Measurements from ENCODE around the gene SERINC5.

The SERINC5 gene

DNA sequence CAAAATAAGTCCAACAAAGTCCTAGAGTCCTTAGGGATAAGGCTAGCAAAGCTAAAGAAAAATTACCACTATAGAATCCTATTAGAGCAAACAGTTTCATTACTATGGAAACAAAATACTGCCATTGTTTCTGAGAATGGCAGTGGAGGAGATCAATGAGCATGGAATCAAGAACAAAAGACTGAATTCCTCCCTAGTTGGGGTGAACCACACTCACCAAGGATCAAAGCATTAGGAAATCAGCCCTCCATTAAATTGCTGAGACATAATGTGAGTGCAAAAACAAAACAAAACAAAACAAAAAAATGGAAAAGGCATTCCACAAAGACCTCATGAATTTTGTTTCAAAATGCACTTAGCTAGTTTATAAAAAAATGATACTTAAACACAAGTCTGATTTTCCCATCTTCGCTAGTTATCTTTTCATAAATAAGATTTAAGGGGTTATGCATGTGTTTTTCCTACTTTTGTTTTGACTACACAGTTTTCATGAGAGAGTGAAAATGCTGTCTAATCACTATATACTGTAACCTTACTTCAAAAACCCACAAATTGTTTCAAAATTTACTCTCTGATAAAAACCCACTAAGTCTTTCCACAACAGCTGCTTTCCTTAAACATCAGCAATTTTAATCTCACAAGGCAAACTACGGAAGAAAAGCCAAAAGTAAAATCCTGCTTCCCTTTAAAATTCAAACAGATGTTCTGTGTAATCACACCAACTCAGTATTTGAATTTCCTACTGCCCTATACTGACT, 9.7 kb downstream of the SERINC5 start:
- no peak for DNase-seq (ENCODE audit: extremely low spot score)
- CTCF ChIA-PET, result interaction anchor here (0.9 kb wide), 1 partner anchor 163 kb away, joined by 3 read pairs; no protein-coding TSS in a partner anchor
- no peak for TF ChIP-seq L3MBTL2 (conservative IDR thresholded peaks at IDR 0.05)
- TF ChIP-seq, protein P1, sequence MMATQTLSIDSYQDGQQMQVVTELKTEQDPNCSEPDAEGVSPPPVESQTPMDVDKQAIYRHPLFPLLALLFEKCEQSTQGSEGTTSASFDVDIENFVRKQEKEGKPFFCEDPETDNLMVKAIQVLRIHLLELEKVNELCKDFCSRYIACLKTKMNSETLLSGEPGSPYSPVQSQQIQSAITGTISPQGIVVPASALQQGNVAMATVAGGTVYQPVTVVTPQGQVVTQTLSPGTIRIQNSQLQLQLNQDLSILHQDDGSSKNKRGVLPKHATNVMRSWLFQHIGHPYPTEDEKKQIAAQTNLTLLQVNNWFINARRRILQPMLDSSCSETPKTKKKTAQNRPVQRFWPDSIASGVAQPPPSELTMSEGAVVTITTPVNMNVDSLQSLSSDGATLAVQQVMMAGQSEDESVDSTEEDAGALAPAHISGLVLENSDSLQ (IDR thresholded peaks at IDR 0.05), result no peak
- no peak for TF ChIP-seq ELF4 (IDR thresholded peaks at IDR 0.05)
- no peak for TF ChIP-seq FOXM1 (IDR thresholded peaks at IDR 0.05; ENCODE audit: borderline replicate concordance)
- no peak for TF ChIP-seq SP1 (IDR thresholded peaks at IDR 0.05)
- POLR2A ChIA-PET, result interaction anchor here (0.7 to 3.0 kb wide), 3 partner anchors 9 to 20 kb away, joined by 4 to 28 read pairs (median 8); partner anchors contain the start of gene SERINC5

DNA sequence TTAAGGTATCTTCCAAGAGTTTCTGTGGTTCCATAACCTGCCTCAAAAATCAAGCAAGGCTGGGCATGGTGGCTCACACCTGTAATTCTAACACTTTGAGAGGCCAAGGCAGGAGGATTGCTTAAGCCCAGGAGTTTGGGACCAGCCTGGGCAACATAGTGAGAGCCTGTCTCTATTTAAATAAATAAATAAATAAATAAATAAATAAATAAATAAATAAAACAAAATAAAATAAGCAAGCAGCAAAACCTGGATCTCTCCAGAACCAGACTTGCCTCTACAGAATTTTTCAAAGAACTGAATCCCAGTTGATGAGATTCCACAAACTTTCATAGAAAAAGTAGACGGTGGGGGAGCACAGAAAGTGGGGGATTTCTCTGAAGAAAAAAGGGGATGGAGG, 12.3 kb downstream of the SERINC5 start:
- ChIA-PET CTCF (no interaction called here), POLR2A (no interaction called here)
- TF ChIP-seq SP1 (IDR thresholded peaks at IDR 0.05), result no peak
- no peak for TF ChIP-seq NFRKB (IDR thresholded peaks at IDR 0.05)
- TF ChIP-seq TARDBP (IDR thresholded peaks at IDR 0.05), result no peak
- no peak for TF ChIP-seq CTBP1 (IDR thresholded peaks at IDR 0.05; ENCODE audit: borderline replicate concordance)
- TF ChIP-seq, protein P1 (IDR thresholded peaks at IDR 0.05), result no peak
- TF ChIP-seq FOXA1 (IDR thresholded peaks at IDR 0.05), result no peak
- TF ChIP-seq LEF1 (IDR thresholded peaks at IDR 0.05; ENCODE audit: borderline replicate concordance), result no peak
- no peak for TF ChIP-seq BHLHE40 (IDR thresholded peaks at IDR 0.05; ENCODE audit: borderline replicate concordance)
- no peak for TF ChIP-seq L3MBTL2 (conservative IDR thresholded peaks at IDR 0.05)
- TF ChIP-seq ARNT (IDR thresholded peaks at IDR 0.05), result no peak
- no peak for TF ChIP-seq SUZ12 (IDR thresholded peaks at IDR 0.05)
- no peak for TF ChIP-seq HDGF (IDR thresholded peaks at IDR 0.05; ENCODE audit: borderline replicate concordance)
- TF ChIP-seq ZNF384 (IDR thresholded peaks at IDR 0.05), result no peak
- TF ChIP-seq FOXM1 (IDR thresholded peaks at IDR 0.05; ENCODE audit: borderline replicate concordance), result no peak
- TF ChIP-seq FOXK2 (IDR thresholded peaks at IDR 0.05), result no peak
- no peak for DNase-seq (ENCODE audit: extremely low spot score)

GRCh38 chr5:80242849-80243248, 13.0 kb downstream of the SERINC5 start:
- no peak for DNase-seq (ENCODE audit: extremely low spot score)
- ChIA-PET CTCF (no interaction called here), POLR2A (no interaction called here)
- TF ChIP-seq FOXM1 (IDR thresholded peaks at IDR 0.05; ENCODE audit: borderline replicate concordance) (no peak), LEF1 (IDR thresholded peaks at IDR 0.05; ENCODE audit: borderline replicate concordance) (no peak), ELF4 (IDR thresholded peaks at IDR 0.05) (no peak), TARDBP (IDR thresholded peaks at IDR 0.05) (no peak), ZNF384 (IDR thresholded peaks at IDR 0.05) (no peak), SP1 (IDR thresholded peaks at IDR 0.05) (no peak), SUZ12 (IDR thresholded peaks at IDR 0.05) (no peak), CTBP1 (IDR thresholded peaks at IDR 0.05; ENCODE audit: borderline replicate concordance) (no peak), NFRKB (IDR thresholded peaks at IDR 0.05) (no peak)

DNA sequence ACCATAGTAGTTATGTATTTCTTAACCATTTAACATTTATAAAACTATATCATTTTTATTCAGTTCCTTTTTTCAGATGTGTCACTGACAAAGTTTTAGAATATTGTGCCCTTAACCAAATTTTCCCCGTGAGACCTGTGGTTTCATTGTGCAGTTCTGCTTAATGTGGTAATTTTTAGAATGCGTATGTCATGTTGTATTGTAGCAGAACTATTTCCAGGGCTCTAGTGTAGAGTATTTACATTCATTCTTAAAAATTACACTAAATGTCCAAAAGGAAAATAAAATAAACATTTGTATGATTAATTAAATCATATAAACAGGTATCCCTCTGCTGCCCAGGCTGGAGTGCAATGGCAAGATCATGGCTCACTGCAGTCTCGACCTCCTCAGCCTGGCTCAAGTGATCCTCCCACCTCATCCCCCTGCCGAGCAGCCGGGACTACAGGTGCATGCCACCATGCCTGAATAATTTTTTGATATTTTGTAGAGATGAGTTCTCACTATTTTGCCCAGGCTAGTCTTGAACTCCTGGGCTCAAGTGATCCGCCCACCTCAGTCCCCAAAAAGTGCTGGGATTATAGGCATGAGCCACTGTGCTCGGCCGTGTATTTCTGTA, 15.4 kb downstream of the SERINC5 start:
- TF ChIP-seq NFRKB (IDR thresholded peaks at IDR 0.05), result no peak
- no peak for TF ChIP-seq SUZ12 (IDR thresholded peaks at IDR 0.05)
- ChIA-PET CTCF (no interaction called here), POLR2A (interaction anchor here (2.1 kb wide), 1 partner anchor 15 kb away, joined by 8 read pairs; the partner anchor contains the start of gene SERINC5)
- no peak for DNase-seq (ENCODE audit: extremely low spot score)

DNA sequence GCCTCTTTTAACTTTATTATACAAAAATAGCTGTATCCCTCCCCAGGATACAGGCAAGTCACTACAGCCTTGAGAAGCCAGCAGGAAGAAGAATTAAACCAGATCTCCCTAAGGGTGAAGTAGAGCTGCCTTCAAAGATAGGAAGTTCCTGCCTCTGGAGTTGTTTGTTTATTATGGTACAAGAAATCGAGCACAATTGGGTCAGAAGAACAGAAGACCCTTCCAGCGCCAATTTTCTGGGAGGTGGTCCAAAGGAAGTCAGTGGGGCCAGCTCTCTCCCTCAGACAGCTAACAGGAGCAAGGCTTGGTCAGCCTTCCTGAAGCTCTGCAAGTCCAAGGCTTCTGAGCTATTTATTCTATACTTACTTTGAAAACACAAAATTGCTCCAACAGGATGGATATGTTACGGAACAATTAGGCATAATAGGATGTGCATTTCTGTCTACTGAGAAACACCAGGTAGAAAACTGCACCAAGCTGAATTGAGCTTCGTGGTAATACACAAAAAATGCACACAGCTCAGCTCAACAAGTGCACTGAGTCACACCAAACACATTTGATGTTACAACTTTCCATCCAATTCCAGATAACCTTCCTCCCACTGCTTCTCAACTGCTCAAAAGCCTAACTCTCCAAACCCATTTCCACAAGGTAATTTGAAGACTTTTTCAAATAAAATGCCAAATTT, 16.0 kb downstream of the SERINC5 start:
- POLR2A ChIA-PET, result interaction anchor here (0.6 to 2.1 kb wide), 2 partner anchors 15 to 50 kb away, joined by 4 to 8 read pairs; partner anchors contain the start of gene SERINC5
- TF ChIP-seq LEF1 (IDR thresholded peaks at IDR 0.05; ENCODE audit: borderline replicate concordance) (no peak), FOXM1 (IDR thresholded peaks at IDR 0.05; ENCODE audit: borderline replicate concordance) (no peak), L3MBTL2 (conservative IDR thresholded peaks at IDR 0.05) (no peak), ARNT (IDR thresholded peaks at IDR 0.05) (no peak), CTBP1 (IDR thresholded peaks at IDR 0.05; ENCODE audit: borderline replicate concordance) (no peak), TARDBP (IDR thresholded peaks at IDR 0.05) (no peak), ELF4 (IDR thresholded peaks at IDR 0.05) (no peak), FOXK2 (IDR thresholded peaks at IDR 0.05) (no peak), FOXA1 (IDR thresholded peaks at IDR 0.05) (no peak)
- no peak for DNase-seq (ENCODE audit: extremely low spot score)
- CTCF ChIA-PET, result no interaction called here

DNA sequence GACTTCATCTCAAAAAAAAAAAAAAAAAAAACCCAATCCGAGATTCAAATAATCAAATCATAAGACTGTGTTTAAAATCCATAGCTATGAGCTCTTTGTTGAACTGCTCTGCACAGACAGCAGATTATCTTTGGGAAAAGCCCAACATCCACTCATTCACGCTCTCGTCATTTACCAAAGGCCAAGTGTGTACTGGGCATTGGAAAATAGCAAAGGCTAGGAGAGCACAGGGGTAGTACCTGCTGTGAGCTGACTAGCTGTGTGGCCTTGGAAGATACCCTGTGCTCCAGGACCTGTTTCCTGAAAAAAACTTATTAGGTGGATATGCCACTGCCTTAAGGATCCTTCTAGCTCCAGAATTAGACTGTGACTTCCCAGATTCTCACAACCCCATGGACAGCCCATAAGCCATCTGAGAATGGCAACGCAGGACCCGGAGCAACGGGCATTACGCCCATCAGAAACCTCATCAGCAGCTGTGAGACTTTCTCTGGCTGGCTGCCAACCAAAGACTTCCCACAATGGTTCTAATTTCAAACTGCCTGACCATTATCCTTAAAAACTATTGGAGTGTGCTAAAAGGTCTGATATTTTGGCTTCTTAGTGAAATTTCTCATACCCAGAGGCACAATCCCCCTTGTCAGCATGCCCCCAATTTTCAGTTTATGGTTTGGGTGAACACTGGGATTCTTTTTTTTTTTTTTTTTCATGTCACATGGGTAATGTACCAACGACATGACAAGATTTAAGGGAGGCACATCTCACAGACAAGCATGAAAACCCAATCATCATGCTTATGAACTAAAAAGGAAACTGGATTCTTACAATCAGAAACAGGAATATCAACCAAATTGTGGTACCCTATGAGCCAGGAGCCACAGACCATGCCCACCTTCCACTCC, 16.8 kb downstream of the SERINC5 start:
- ChIA-PET CTCF (interaction anchor here (0.6 kb wide), 1 partner anchor 121 kb away, joined by 3 read pairs; no protein-coding TSS in a partner anchor), POLR2A (interaction anchor here (0.6 to 2.1 kb wide), 3 partner anchors 8 to 49 kb away, joined by 3 to 8 read pairs (median 4); partner anchors contain the start of gene SERINC5)
- TF ChIP-seq BHLHE40 (IDR thresholded peaks at IDR 0.05; ENCODE audit: borderline replicate concordance) (no peak), L3MBTL2 (conservative IDR thresholded peaks at IDR 0.05) (no peak), ELF4 (IDR thresholded peaks at IDR 0.05) (no peak), NFRKB (IDR thresholded peaks at IDR 0.05) (no peak), SUZ12 (IDR thresholded peaks at IDR 0.05) (no peak), ZNF384 (IDR thresholded peaks at IDR 0.05) (no peak), HDGF (IDR thresholded peaks at IDR 0.05; ENCODE audit: borderline replicate concordance) (no peak), CTBP1 (IDR thresholded peaks at IDR 0.05; ENCODE audit: borderline replicate concordance) (no peak), SP1 (IDR thresholded peaks at IDR 0.05) (no peak), ARNT (IDR thresholded peaks at IDR 0.05) (no peak), FOXK2 (IDR thresholded peaks at IDR 0.05) (no peak), FOXM1 (IDR thresholded peaks at IDR 0.05; ENCODE audit: borderline replicate concordance) (no peak), TARDBP (IDR thresholded peaks at IDR 0.05) (no peak), LEF1 (IDR thresholded peaks at IDR 0.05; ENCODE audit: borderline replicate concordance) (no peak), FOXA1 (IDR thresholded peaks at IDR 0.05) (no peak)
- TF ChIP-seq, protein P1 (IDR thresholded peaks at IDR 0.05), result no peak
- DNase-seq (ENCODE audit: extremely low spot score), result no peak

Data from HEK293T (cell line).